SU-DHL-6 (cell line): ENCODE data around the gene DHX15.
A peak's percentile ranks its signal among the peaks of the same experiment; 100 is the strongest.

Source experiments
- H2AFZ ChIP-seq: fragments of 200-600 bp; sonication (generic); 2 replicates; pipeline ENCODE4 v1.6.1; 2014; ENCODE audit warnings: low read depth, mild to moderate bottlenecking, moderate library complexity, mixed read lengths, antibody characterized with exemption, low read length; ENCODE audit not compliant: severe bottlenecking
- H3F3A ChIP-seq: fragments of 200-600 bp; shearing (Covaris generic); 2 replicates; pipeline ENCODE4 v1.6.0; 2016; ENCODE audit warnings: antibody characterized with exemption, mild to moderate bottlenecking; ENCODE audit not compliant: insufficient read depth
- H3K27ac ChIP-seq: fragments of 200-600 bp; sonication (generic); 2 replicates; pipeline ENCODE4 v1.5.1; 2016; ENCODE audit warnings: low read depth, mild to moderate bottlenecking, low read length, moderate library complexity, mixed read lengths
- H3K27me3 ChIP-seq: fragments of 200-600 bp; sonication (generic), shearing (Covaris generic); 2 replicates; pipeline ENCODE4 v1.6.0; 2014; ENCODE audit warnings: mild to moderate bottlenecking, low read length
- H3K36me3 ChIP-seq: fragments of 200-600 bp; sonication (generic); 2 replicates; pipeline ENCODE4 v1.6.1; 2014; ENCODE audit warnings: mild to moderate bottlenecking, low read length, mixed read lengths
- H3K4me2 ChIP-seq: fragments of 300-600, 200-600 bp; shearing (Covaris generic), sonication (generic); 2 replicates; pipeline ENCODE4 v1.6.0; 2014; ENCODE audit warnings: low read length, low read depth, mild to moderate bottlenecking; ENCODE audit not compliant: poor library complexity, severe bottlenecking
- H3K4me3 ChIP-seq: fragments of 200-600 bp; sonication (generic); 2 replicates; pipeline ENCODE4 v1.5.1; 2014; ENCODE audit warnings: antibody characterized with exemption, low read length, mild to moderate bottlenecking, mixed read lengths; ENCODE audit not compliant: insufficient read depth, poor library complexity, severe bottlenecking
- H3K79me2 ChIP-seq: fragments of 200-600 bp; sonication (generic); 2 replicates; pipeline ENCODE4 v1.6.1; 2014; ENCODE audit warnings: mild to moderate bottlenecking, low read length, moderate library complexity; ENCODE audit not compliant: insufficient read depth
- H3K9ac ChIP-seq: fragments of 200-600 bp; sonication (generic); 2 replicates; pipeline ENCODE4 v1.7.0; 2014; ENCODE audit warnings: mild to moderate bottlenecking, low read length
- H3K9me2 ChIP-seq: fragments of 200-600 bp; sonication (generic); replicated peaks from 2 replicates; pipeline ENCODE4 v1.6.1; 2014; ENCODE audit warnings: low read length; ENCODE audit not compliant: insufficient read depth
- H3K9me3 ChIP-seq: fragments of 200-600 bp; sonication (generic); 2 replicates; pipeline ENCODE4 v1.6.1; 2014; ENCODE audit warnings: low read length, mixed read lengths; ENCODE audit not compliant: insufficient read depth
- H4K20me1 ChIP-seq: fragments of 200-600 bp; sonication (generic); 2 replicates; pipeline ENCODE4 v1.6.1; 2014; ENCODE audit warnings: low read depth, mild to moderate bottlenecking, antibody characterized with exemption, low read length, moderate library complexity, mixed read lengths
- CTCF ChIP-seq: fragments of 200-600 bp; sonication (generic); IDR thresholded peaks from one replicate; pipeline ENCODE4 v1.5.1; 2017; ENCODE audit warnings: antibody characterized with exemption, mild to moderate bottlenecking, low read length, moderate library complexity; ENCODE audit not compliant: insufficient read depth, poor library complexity, severe bottlenecking
- EZH2phosphoT487 ChIP-seq: fragments of 200-600 bp; sonication (generic), shearing (Covaris generic); conservative IDR thresholded peaks from 2 replicates; pipeline ENCODE4 v1.6.1; 2018; ENCODE audit warnings: mild to moderate bottlenecking, antibody characterized with exemption, low read length, moderate library complexity, mixed read lengths

The DHX15 gene

DNA sequence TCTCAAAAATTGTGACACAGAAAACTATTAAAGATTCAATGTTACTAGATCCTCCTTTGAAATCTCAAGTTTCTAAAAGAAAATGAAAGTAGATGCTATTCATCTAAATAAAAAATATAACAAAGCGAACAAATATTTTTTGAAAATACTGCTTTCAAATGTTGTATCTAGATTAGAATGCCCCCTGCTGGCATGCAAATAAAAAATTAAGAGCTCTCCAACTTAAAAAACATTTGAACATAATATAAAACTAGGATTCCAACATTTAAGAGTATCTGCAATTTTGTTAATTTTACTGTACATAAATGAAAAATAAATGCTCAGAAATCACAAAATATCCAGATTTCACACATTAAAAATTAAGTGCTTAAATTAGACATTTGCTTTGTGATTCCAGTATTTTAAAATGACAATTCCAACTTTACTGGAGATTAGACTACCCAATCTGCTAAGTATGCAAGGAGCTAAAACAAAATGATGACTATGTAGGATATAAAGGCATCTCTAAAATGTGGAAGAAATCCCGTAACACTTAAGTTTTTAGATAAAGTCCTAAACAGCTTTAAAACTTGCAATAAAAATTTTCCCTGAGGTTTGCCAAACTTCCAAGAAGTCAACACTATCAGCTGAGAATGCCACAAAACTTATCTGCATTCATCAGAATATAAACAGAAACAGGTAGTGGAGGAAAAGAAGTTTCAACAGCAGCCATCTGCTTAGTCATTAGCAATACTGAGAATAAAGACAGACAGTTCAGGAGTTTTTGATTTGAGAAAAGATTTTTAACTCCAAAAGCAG, 32.7 kb downstream of the DHX15 start:
- TF ChIP-seq CTCF: peak; percentile 54
- TF ChIP-seq EZH2phosphoT487: no peak
- Histone ChIP-seq H3K4me2 (no peak overlapping the region), H3K9me2 (no peaks in the 10 kb centered on the region), H3K36me3 (peaks cover 69% of the 10 kb centered on the region), H3K79me2 (peaks cover 94% of the 10 kb centered on the region), H3F3A (peaks cover 20% of the 10 kb centered on the region; the same call in 1 of the 2 replicates), H3K9ac (no peak overlapping the region), H3K27me3 (no peaks in the 10 kb centered on the region), H4K20me1 (peaks cover 77% of the 10 kb centered on the region), H3K4me3 (no peak overlapping the region), H3K9me3 (no peaks in the 10 kb centered on the region), H3K27ac (no peak overlapping the region), H2AFZ (no peak overlapping the region)

DNA sequence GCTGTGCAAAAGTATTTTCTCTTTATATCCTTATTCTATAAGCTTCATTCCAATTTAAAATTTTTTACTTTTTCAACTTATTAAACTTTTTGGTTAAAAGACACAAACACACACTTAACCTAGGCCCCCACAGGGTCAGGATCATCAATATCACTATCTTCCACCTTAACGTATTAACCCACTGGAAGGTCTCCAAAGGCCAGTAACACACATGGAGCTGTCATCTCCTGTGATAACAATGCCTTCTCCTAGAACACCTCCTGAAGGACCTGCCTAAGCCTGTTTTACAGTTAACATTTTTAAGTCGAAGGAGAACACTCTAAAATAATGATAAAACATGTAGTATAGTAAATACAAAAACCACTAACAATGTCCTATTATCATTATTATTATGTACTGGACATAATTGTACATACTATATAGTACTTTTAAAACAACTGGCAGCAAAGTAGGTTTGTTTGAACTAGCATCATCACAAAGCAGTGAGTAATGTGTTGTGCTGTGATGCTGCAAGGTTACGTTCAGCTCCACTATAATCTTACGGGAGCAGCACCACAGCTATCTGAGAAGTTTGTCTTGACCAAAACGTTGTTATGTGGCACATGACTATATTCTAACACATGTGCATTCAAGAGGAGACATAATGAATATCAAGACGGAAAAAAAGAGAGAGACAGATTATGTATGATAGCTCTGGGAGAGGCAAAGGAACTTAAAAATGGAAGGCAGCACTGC, 33.7 kb downstream of the DHX15 start:
- no peaks in the 10 kb centered on the region for H3K9me3 ChIP-seq
- TF ChIP-seq CTCF (no peak), EZH2phosphoT487 (no peak)
- H3K4me3 ChIP-seq: no peak overlapping the region
- no peaks in the 10 kb centered on the region for H3K27me3 ChIP-seq
- no peak overlapping the region for H3K4me2 ChIP-seq
- H2AFZ ChIP-seq: no peak overlapping the region
- peaks cover 73% of the 10 kb centered on the region for H4K20me1 ChIP-seq
- H3K9ac ChIP-seq: no peak overlapping the region
- peaks cover 70% of the 10 kb centered on the region for H3K36me3 ChIP-seq
- peaks cover 20% of the 10 kb centered on the region; the same call in 1 of the 2 replicates for H3F3A ChIP-seq
- no peaks in the 10 kb centered on the region for H3K9me2 ChIP-seq
- H3K27ac ChIP-seq: no peak overlapping the region
- peaks cover 94% of the 10 kb centered on the region for H3K79me2 ChIP-seq

DNA sequence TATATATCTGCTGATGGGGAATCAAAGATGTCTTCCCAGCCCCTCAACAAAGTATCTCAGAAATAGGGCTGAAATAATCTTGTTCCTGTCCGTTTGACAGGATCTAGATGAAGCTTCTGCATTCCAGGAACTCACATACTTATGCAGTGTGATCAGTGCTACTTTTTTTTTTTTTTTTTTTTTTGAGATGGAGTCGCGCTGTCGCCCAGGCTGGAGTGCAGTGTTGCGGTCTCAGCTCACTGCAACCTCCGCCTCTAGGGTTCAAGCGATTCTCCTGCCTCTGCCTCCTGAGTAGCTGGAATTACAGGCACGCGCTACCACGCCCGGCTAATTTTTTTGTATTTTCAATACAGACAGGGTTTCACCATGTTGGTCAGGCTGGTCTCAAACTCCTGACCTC, 36.4 kb downstream of the DHX15 start:
- Histone ChIP-seq H3K9me2 (no peaks in the 10 kb centered on the region), H3K9me3 (no peaks in the 10 kb centered on the region), H3K4me3 (no peak overlapping the region), H2AFZ (no peak overlapping the region), H3K79me2 (peaks cover 96% of the 10 kb centered on the region), H3K9ac (no peak overlapping the region), H3K36me3 (peaks cover 77% of the 10 kb centered on the region), H3K27ac (no peak overlapping the region), H3F3A (peaks cover 28% of the 10 kb centered on the region; the same call in 1 of the 2 replicates), H3K4me2 (no peak overlapping the region), H3K27me3 (no peaks in the 10 kb centered on the region), H4K20me1 (peaks cover 81% of the 10 kb centered on the region)
- TF ChIP-seq EZH2phosphoT487 (no peak), CTCF (no peak)
